Subcutaneous abdominal adipose tissue (tissue), 5 donors: ENCODE data around the gene GLRA2.

ENCODE experiments used
- H3K27ac ChIP-seq: one replicate; pipeline ENCODE4 v1.7.0; 2013; ENCODE audit warnings: low read depth, mild to moderate bottlenecking, inconsistent platforms, low read length, moderate library complexity
- H3K27me3 ChIP-seq, 5 donors: one replicate each; pipeline ENCODE4 v1.7.0; 2013; ENCODE audit warnings: low read length in 5 of 5, inconsistent platforms in 1 of 5; ENCODE audit not compliant: control insufficient read depth in 5 of 5, insufficient read depth in 4 of 5
- H3K36me3 ChIP-seq, 5 donors: one replicate each; pipeline ENCODE4 v1.7.0; 2013; ENCODE audit warnings: low read length in 5 of 5; ENCODE audit not compliant: control insufficient read depth in 5 of 5, insufficient read depth in 5 of 5
- H3K4me1 ChIP-seq, 5 donors: one replicate each; pipeline ENCODE4 v1.7.0; 2013; ENCODE audit warnings: low read length in 5 of 5, mild to moderate bottlenecking in 3 of 5, moderate library complexity in 1 of 5; ENCODE audit not compliant: control insufficient read depth in 5 of 5, insufficient read depth in 5 of 5
- H3K4me3 ChIP-seq, 5 donors: one replicate each; pipeline ENCODE4 v1.7.0; 2013; ENCODE audit warnings: low read length in 5 of 5, low read depth in 1 of 5
- H3K9ac ChIP-seq, 5 donors: one replicate each; pipeline ENCODE4 v1.7.0; 2013; ENCODE audit warnings: low read length in 5 of 5, mild to moderate bottlenecking in 4 of 5, moderate library complexity in 3 of 5
- H3K9me3 ChIP-seq, 5 donors: one replicate each; pipeline ENCODE4 v1.7.0; 2013; ENCODE audit warnings: low read length in 5 of 5; ENCODE audit not compliant: control insufficient read depth in 5 of 5
- donor health status: healthy.
- donor health status: healthy.
- donor health status: healthy.
- donor health status: healthy.
- donor health status: healthy.

Gene GLRA2

DNA sequence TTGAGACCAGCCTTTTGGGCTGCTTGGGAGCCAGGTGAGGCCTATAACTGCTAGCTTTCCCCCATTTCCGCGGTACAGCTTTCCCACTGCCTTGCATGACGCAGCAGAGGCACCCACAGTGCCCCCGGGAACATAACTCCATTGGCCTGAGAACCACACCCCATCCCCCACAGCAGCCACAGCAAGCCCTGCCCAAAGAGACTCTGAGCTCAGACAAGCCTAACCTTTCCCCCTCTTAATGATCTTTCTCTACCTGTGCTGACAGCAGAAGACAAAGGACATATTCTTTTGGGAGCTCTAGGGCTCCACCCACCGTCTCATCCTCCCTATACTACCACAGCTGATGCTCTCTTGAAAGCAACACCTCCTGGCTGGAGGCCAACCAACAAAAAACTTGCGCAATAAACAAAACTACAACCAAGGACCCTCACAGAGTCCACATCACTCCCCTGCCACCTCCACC lies 228.7 kb downstream of the GLRA2 start:
- Histone ChIP-seq H3K27ac (no peak overlapping the region), H3K4me1 (no peaks in the 10 kb centered on the region), H3K4me3 (no peak overlapping the region), H3K27me3 (no peaks in the 10 kb centered on the region), H3K9ac (no peak overlapping the region), H3K36me3 (no peaks in the 10 kb centered on the region), H3K9me3 (peaks cover 0 to 8% (median 3%) of the 10 kb centered on the region in 5 donors)

DNA sequence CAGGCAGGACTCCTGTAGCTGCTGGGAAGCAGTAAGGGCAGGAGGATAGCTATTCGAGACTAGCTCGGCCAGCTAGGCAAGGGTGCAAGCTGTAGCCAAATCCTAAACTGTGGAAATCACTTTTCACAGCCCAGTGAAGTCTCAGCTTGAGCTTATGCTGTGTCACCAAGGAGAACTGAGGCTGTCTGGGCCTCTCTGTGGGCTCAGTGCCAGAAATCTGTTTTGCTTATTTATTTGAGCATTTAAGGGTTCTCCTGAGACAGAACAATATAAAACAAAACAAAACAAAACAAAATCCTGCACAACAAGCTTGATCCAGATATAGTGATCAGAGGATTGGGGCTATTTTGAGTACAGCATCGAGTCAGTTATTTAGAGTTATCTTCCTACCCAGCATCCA lies 246.1 kb downstream of the GLRA2 start:
- peaks cover 0 to 8% (median 0%) of the 10 kb centered on the region in 5 donors for H3K27me3 ChIP-seq
- no peak overlapping the region for H3K27ac ChIP-seq
- H3K4me3 ChIP-seq, result no peak overlapping the region
- no peaks in the 10 kb centered on the region for H3K4me1 ChIP-seq
- H3K36me3 ChIP-seq, result no peaks in the 10 kb centered on the region
- no peak overlapping the region for H3K9ac ChIP-seq
- H3K9me3 ChIP-seq, result peaks cover 0 to 10% (median 4%) of the 10 kb centered on the region in 5 donors

DNA sequence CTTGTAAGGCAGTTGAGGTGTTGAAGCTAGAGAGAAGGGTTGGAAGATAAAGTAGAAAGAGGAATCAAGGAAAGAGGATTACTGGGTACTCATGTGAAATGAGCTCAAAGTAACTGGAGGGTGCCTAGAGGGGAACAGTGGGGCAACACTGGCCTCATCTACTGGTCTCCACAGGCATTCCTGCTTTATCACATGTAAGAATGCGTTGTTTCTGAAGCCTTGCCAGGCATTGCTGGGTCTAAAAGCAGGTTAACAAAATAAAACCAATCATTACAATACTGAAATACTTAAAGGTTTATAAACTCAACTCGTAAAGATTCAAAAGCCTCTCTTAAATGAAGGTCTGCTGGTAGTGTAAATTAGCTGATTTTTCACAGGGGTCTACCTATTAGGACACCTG lies 247.6 kb downstream of the GLRA2 start:
- Histone ChIP-seq H3K36me3 (no peaks in the 10 kb centered on the region), H3K9ac (no peak overlapping the region), H3K4me3 (no peak overlapping the region), H3K4me1 (no peaks in the 10 kb centered on the region), H3K27me3 (peaks cover 0 to 8% (median 0%) of the 10 kb centered on the region in 5 donors), H3K27ac (no peak overlapping the region), H3K9me3 (peaks cover 0 to 4% (median 0%) of the 10 kb centered on the region in 5 donors)

DNA sequence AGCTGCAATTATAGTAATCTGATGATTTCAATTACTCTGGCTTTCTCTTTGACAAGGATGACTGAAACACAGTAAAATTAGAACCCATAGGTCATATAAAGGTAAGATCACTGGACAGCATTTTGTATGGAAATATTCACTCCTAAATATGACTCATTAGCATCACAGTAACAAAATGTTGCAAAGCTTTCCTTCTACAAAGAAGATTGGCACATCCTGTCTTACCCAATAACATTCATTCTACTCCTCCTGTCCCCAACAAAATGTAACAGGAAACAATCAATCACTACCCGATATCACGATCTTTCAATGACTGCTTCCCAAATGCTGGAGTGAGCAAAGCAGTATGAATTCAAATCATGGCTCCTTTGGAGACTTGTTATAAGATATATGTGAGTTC lies 248.2 kb downstream of the GLRA2 start:
- no peak overlapping the region for H3K27ac ChIP-seq
- H3K36me3 ChIP-seq, result no peaks in the 10 kb centered on the region
- no peak overlapping the region for H3K9ac ChIP-seq
- no peaks in the 10 kb centered on the region for H3K4me1 ChIP-seq
- no peak overlapping the region for H3K4me3 ChIP-seq
- H3K27me3 ChIP-seq, result peaks cover 0 to 1% (median 0%) of the 10 kb centered on the region in 5 donors
- no peaks in the 10 kb centered on the region for H3K9me3 ChIP-seq

DNA sequence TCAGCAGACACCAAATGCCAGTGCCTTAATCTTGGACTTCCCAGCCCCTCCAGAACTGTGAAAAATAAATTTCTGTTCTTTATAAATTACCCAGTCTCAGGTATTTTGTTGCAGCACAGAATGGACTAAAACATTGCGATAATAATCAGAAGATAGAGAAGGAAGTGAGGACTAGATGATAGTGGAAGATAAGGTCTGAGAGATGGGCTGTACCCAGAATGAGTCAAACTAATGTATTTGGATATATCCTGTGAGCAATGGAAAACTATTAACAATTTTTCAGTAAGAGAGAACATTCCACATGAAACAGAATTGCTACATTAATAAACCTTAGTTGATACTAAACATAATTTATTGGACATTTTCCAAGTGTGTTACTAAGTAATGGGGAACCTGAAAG lies 250.2 kb downstream of the GLRA2 start:
- Histone ChIP-seq H3K36me3 (no peaks in the 10 kb centered on the region), H3K4me3 (no peak overlapping the region), H3K27ac (no peak overlapping the region), H3K4me1 (no peaks in the 10 kb centered on the region), H3K9ac (no peak overlapping the region), H3K9me3 (no peaks in the 10 kb centered on the region), H3K27me3 (no peaks in the 10 kb centered on the region)
